Measurements from ENCODE around the gene CPNE4. TPM values are rescaled to one million over a fixed set of nuclear protein-coding genes. Genes with fewer than 3 reads are reported as not detected.

CPNE4 gene
- total RNA-seq, 1 donor from 2014 or later, result 16.1 TPM

DNA sequence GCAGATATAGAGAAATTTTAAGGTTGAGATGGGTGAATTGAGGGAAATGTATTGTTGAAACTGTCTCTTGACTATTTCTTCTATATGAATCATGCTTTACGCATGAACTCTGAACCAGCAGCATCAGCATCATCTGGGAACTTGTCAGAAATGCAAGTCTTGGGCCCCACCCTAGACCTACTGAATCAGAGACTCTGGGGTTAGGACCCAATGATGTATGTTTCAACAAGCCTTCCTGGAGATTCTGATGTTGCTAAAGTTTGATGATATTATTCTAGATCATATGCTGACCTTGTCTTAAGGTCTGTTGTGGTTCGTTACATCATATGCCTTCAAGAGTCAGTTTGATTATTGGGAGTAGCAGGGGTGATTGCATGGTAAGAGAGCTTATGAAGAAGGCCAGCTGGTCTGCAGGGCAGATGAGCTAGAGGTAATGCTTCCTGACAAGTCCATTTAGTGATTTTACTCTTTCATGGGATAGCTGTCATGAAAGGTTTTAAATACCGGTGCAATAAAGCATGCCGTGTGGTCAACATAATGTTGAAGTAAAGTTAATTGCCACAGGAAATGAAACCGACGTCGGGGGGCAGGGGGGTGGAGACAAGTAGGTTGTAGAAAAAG lies 379.6 kb downstream of the CPNE4 start:
- TF ChIP-seq, protein P1, sequence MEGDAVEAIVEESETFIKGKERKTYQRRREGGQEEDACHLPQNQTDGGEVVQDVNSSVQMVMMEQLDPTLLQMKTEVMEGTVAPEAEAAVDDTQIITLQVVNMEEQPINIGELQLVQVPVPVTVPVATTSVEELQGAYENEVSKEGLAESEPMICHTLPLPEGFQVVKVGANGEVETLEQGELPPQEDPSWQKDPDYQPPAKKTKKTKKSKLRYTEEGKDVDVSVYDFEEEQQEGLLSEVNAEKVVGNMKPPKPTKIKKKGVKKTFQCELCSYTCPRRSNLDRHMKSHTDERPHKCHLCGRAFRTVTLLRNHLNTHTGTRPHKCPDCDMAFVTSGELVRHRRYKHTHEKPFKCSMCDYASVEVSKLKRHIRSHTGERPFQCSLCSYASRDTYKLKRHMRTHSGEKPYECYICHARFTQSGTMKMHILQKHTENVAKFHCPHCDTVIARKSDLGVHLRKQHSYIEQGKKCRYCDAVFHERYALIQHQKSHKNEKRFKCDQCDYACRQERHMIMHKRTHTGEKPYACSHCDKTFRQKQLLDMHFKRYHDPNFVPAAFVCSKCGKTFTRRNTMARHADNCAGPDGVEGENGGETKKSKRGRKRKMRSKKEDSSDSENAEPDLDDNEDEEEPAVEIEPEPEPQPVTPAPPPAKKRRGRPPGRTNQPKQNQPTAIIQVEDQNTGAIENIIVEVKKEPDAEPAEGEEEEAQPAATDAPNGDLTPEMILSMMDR (conservative IDR thresholded peaks at IDR 0.05), result no peak
- no peak for DNase-seq (ENCODE audit: low read depth, low spot score)
- H3K4me1 Mint-ChIP-seq, result peaks cover 1% of the 10 kb centered on the region
- no peak overlapping the region for H3K4me3 Mint-ChIP-seq
- H3K9me3 Mint-ChIP-seq, result peaks cover 4% of the 10 kb centered on the region
- H3K27ac Mint-ChIP-seq (ENCODE audit: unreplicated experiment), result no peak overlapping the region
- peaks cover 5% of the 10 kb centered on the region for H3K36me3 Mint-ChIP-seq (ENCODE audit: low read depth)
- no peaks in the 10 kb centered on the region for H3K27me3 Mint-ChIP-seq (ENCODE audit: low read depth)

DNA sequence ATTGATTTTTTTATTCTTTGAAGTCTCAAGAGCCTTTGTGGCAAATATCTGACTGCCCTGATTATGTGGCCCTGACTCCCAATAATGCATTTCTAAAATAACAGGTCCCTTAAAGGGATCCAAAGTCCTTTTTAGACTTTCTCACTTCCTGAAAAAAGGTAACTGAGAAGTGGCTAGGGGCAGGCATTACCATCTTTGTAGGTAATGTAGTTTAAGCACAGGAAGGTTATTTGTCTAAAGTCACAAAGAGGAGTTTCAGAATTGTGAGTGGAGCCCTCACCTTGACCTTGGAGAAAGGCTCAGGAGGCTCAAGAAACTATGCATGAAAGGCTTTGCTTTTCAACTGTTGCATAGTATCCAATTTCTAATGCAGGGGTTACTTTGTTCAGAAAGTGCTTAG lies 389.2 kb downstream of the CPNE4 start:
- Mint-ChIP-seq H3K36me3 (ENCODE audit: low read depth) (peaks cover 3% of the 10 kb centered on the region), H3K27me3 (ENCODE audit: low read depth) (peaks cover 8% of the 10 kb centered on the region), H3K4me1 (peaks cover 11% of the 10 kb centered on the region), H3K27ac (ENCODE audit: unreplicated experiment) (no peak overlapping the region), H3K4me3 (no peak overlapping the region), H3K9me3 (peaks cover 2% of the 10 kb centered on the region)
- TF ChIP-seq, protein P1 (conservative IDR thresholded peaks at IDR 0.05), result no peak
- DNase-seq (ENCODE audit: low read depth, low spot score), result no peak

DNA sequence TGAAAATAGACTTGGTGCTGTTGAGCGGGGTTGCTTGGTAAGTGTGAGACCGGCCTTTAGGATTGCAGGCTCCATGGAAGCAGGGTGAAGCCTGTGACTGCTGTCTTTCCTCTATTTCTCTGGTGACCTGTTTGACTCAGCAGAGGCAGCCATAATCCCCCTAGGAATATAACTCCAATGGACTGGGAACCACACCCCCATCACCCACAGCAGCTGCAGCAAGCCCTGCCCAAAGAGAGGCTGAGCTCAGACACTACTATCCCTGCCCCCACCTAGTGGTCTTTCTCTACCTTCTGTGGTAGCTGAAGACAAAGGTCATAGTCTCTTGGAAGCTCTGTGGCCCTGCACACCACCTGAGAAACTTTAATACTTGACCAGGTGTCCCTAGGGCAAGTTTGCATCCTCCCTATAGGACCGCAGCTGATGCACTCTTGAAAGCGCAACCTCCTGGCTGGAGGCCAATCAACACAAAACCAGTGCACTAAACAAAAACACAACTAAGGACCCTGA lies 398.5 kb downstream of the CPNE4 start:
- DNase-seq (ENCODE audit: low read depth, low spot score), result no peak
- TF ChIP-seq, protein P1 (conservative IDR thresholded peaks at IDR 0.05), result no peak
- no peaks in the 10 kb centered on the region for H3K9me3 Mint-ChIP-seq
- no peak overlapping the region for H3K27ac Mint-ChIP-seq (ENCODE audit: unreplicated experiment)
- H3K36me3 Mint-ChIP-seq (ENCODE audit: low read depth), result peaks cover 3% of the 10 kb centered on the region
- peaks cover 15% of the 10 kb centered on the region for H3K27me3 Mint-ChIP-seq (ENCODE audit: low read depth)
- H3K4me1 Mint-ChIP-seq, result no peaks in the 10 kb centered on the region
- H3K4me3 Mint-ChIP-seq, result no peak overlapping the region

DNA sequence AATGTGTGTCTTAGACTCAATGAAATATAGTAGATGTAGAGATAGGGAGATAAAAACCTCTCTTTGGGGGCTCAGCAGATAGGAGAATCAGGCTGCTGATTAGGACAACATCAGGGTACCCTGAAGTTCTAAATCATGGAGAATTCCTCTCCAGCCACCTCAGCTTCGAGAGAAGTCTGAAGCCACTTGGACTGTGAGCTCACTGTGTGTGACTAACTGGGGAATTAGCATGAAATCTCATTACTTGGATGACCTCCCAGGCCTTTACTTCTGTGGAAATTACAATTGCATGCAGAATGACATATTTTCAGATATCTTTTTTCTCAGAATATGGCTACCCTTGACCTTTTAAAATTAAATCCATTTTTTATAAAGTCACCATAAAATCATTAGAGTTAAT lies 404.0 kb downstream of the CPNE4 start:
- no peaks in the 10 kb centered on the region for H3K36me3 Mint-ChIP-seq (ENCODE audit: low read depth)
- H3K4me1 Mint-ChIP-seq, result no peaks in the 10 kb centered on the region
- H3K4me3 Mint-ChIP-seq, result no peak overlapping the region
- no peaks in the 10 kb centered on the region for H3K9me3 Mint-ChIP-seq
- H3K27ac Mint-ChIP-seq (ENCODE audit: unreplicated experiment), result no peak overlapping the region
- H3K27me3 Mint-ChIP-seq (ENCODE audit: low read depth), result peaks cover 5% of the 10 kb centered on the region
- TF ChIP-seq, protein P1 (conservative IDR thresholded peaks at IDR 0.05), result no peak
- no peak for DNase-seq (ENCODE audit: low read depth, low spot score)

DNA sequence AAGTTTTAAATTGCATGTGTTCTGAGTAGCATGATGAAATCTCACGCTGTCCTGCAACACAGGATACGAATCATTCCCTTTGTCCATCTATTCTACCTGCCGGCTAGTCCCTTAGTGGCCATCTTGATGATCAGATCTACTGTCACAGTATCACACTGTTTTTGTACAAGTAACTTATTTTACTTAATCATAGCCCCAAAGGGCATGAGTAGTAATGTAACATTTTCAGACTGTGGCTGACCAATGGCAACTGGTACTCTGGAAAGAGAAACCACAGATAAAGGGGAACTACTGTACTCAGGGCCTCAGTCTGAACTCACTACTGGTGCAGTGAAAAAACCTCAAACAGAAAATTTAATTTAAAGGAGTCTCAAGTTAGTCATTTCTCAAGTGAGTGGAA lies 404.7 kb downstream of the CPNE4 start:
- Mint-ChIP-seq H3K27me3 (ENCODE audit: low read depth) (peaks cover 5% of the 10 kb centered on the region), H3K27ac (ENCODE audit: unreplicated experiment) (no peak overlapping the region)

More for the DNA sequence above, 404.7 kb downstream of the CPNE4 start:
- no peaks in the 10 kb centered on the region for H3K36me3 Mint-ChIP-seq (ENCODE audit: low read depth)
- TF ChIP-seq, protein P1 (conservative IDR thresholded peaks at IDR 0.05), result no peak
- no peak for DNase-seq (ENCODE audit: low read depth, low spot score)
- H3K4me3 Mint-ChIP-seq, result no peak overlapping the region
- H3K9me3 Mint-ChIP-seq, result no peaks in the 10 kb centered on the region
- H3K4me1 Mint-ChIP-seq, result no peaks in the 10 kb centered on the region

Data from neural crest cell (in vitro differentiated cells).